CD4-positive, CD25-positive, alpha-beta regulatory T cell (primary cell): ENCODE data around the gene CIT. TPM values are rescaled to one million over a fixed set of nuclear protein-coding genes. Genes with fewer than 3 reads are reported as not detected.

Source experiments
- ATAC-seq, 2 donors: fragments of 150-1000 bp; cut with Tn5 transposase; one replicate each; pipeline ENCODE4 v1.10.0; 2021; ENCODE audit warnings: low read depth in 2 of 2, moderate number of reproducible peaks in 2 of 2, moderate library complexity in 1 of 2
- DNase-seq, 3 donors: peaks; one replicate each; pipeline versions ENCODE4 v3.0.0 to v3.0.0-alpha.2; 2012 to 2022; ENCODE audit warnings: mixed read lengths in 1 of 3
- H3K27ac ChIP-seq: one replicate; pipeline ENCODE4 v1.7.0; 2013; ENCODE audit warnings: mild to moderate bottlenecking, low read length; ENCODE audit not compliant: insufficient read depth, poor library complexity, severe bottlenecking
- H3K27me3 ChIP-seq: one replicate; pipeline ENCODE4 v1.7.0; 2013; ENCODE audit warnings: low read length; ENCODE audit not compliant: control insufficient read depth, insufficient read depth
- H3K36me3 ChIP-seq: one replicate; pipeline ENCODE4 v1.7.0; 2013; ENCODE audit warnings: mild to moderate bottlenecking, low read length, moderate library complexity; ENCODE audit not compliant: control insufficient read depth, insufficient read depth
- H3K4me1 ChIP-seq: 2 replicates; pipeline ENCODE4 v1.7.0; 2013; ENCODE audit warnings: mild to moderate bottlenecking, low read length; ENCODE audit not compliant: insufficient read depth, control insufficient read depth, poor library complexity, severe bottlenecking
- H3K4me3 ChIP-seq: one replicate; pipeline ENCODE4 v1.7.0; 2013; ENCODE audit warnings: low read depth, mild to moderate bottlenecking, low read length, moderate library complexity
- H3K9me3 ChIP-seq, 2 experiments: 1 replicate in 1 of 2; 2 replicates in 1 of 2; pipeline ENCODE4 v1.7.0; 2013; ENCODE audit warnings: low read length in 2 of 2, mild to moderate bottlenecking in 1 of 2, moderate library complexity in 1 of 2; ENCODE audit not compliant: control insufficient read depth in 2 of 2
- H3K27ac Mint-ChIP-seq, 3 donors: one replicate each; pipeline ENCODE4 v1.8.0; 2020 to 2022; ENCODE audit warnings: mild to moderate bottlenecking in 3 of 3, mixed read lengths in 3 of 3, moderate library complexity in 2 of 3
- H3K27me3 Mint-ChIP-seq: one replicate; pipeline ENCODE4 v1.8.0; 2022; ENCODE audit warnings: mild to moderate bottlenecking, mixed read lengths
- H3K36me3 Mint-ChIP-seq: one replicate; pipeline ENCODE4 v1.8.0; 2020; ENCODE audit warnings: mixed read lengths
- H3K4me1 Mint-ChIP-seq, 4 donors: one replicate each; pipeline ENCODE4 v1.8.0; 2020 to 2022; ENCODE audit warnings: mixed read lengths in 4 of 4, mild to moderate bottlenecking in 1 of 4
- H3K4me3 Mint-ChIP-seq, 4 donors: one replicate each; pipeline ENCODE4 v1.8.0; 2020 to 2022; ENCODE audit warnings: mild to moderate bottlenecking in 4 of 4, mixed read lengths in 4 of 4, moderate library complexity in 3 of 4
- H3K9me3 Mint-ChIP-seq, 7 donors: one replicate each; pipeline ENCODE4 v1.8.0; 2020 to 2022; ENCODE audit warnings: mixed read lengths in 7 of 7, mild to moderate bottlenecking in 3 of 7, moderate library complexity in 2 of 7
- polyA plus RNA-seq, 4 donors: library from polyadenylated mRNA; unstranded; fragments of 300-500 nt; fragmentation: Illumina TruSeq; gene quantifications; one replicate each; pipeline ENCODE4 v1.2.3, GENCODE V29; 2021
- total RNA-seq: library from RNA; stranded (reverse); gene quantifications from one replicate; pipeline ENCODE4 v1.2.3, GENCODE V29; 2022

Gene CIT
- total RNA-seq (6.3 TPM), polyA plus RNA-seq (1 to 10 TPM in 2 of 4 donors, under 1 TPM in 2; 0.32 to 1.2 (median 0.67) TPM)

GRCh38 chr12:119876761-119877638 lies at the start of gene CIT:
CIT (minus strand) TSS chr12:119877320; CDS start chr12:119876168, 1,152 bp downstream.
- no peaks in the 10 kb centered on the region for H3K9me3 Mint-ChIP-seq
- ATAC-seq (peak; percentile 98 to 99), DNase-seq (peak; percentile 83 to 94 (median 86))
- H3K27me3 ChIP-seq, result peaks cover 3% of the 10 kb centered on the region
- H3K4me3 Mint-ChIP-seq, result peak within 1 kb of the TSS; percentile 84 to 90 (median 87)
- H3K27me3 Mint-ChIP-seq, result peaks cover 4% of the 10 kb centered on the region
- H3K9me3 ChIP-seq, result no peaks in the 10 kb centered on the region
- no peaks in the 10 kb centered on the region for H3K36me3 ChIP-seq
- H3K4me1 Mint-ChIP-seq, result peaks cover 13 to 17% (median 14%) of the 10 kb centered on the region in 4 donors
- H3K36me3 Mint-ChIP-seq, result no peaks in the 10 kb centered on the region
- peak within 1 kb of the TSS in 2 of 3 donors; percentile 53 to 79 for H3K27ac Mint-ChIP-seq
- H3K4me1 ChIP-seq, result peaks cover 13% of the 10 kb centered on the region
- H3K4me3 ChIP-seq, result peak within 1 kb of the TSS; percentile 84
- H3K27ac ChIP-seq, result peak within 1 kb of the TSS; percentile 16

GRCh38 chr12:119925269-119925668 lies 48.1 kb upstream of the CIT start:
- Mint-ChIP-seq H3K4me1 (no peaks in the 10 kb centered on the region), H3K27me3 (peaks cover 27% of the 10 kb centered on the region), H3K27ac (no peak overlapping the region), H3K36me3 (no peaks in the 10 kb centered on the region), H3K9me3 (peaks cover 0 to 1% (median 0%) of the 10 kb centered on the region in 7 donors), H3K4me3 (no peak overlapping the region)
- ATAC-seq (no peak), DNase-seq (no peak)
- Histone ChIP-seq H3K27ac (no peak overlapping the region), H3K4me3 (no peak overlapping the region), H3K36me3 (no peaks in the 10 kb centered on the region), H3K4me1 (no peaks in the 10 kb centered on the region), H3K9me3 (no peaks in the 10 kb centered on the region), H3K27me3 (peaks cover 1% of the 10 kb centered on the region)

GRCh38 chr12:119920064-119920463 lies 42.9 kb upstream of the CIT start:
- ATAC-seq, result no peak
- Histone ChIP-seq H3K9me3 (no peaks in the 10 kb centered on the region), H3K4me3 (no peak overlapping the region), H3K36me3 (no peaks in the 10 kb centered on the region), H3K4me1 (no peaks in the 10 kb centered on the region), H3K27me3 (peaks cover 2% of the 10 kb centered on the region), H3K27ac (no peak overlapping the region)
- no peak for DNase-seq
- Mint-ChIP-seq H3K9me3 (peaks cover 0 to 1% (median 0%) of the 10 kb centered on the region in 7 donors), H3K36me3 (no peaks in the 10 kb centered on the region), H3K4me1 (no peaks in the 10 kb centered on the region), H3K4me3 (no peak overlapping the region), H3K27ac (peak overlapping the region in 1 of 3 donors; percentile 67), H3K27me3 (peaks cover 18% of the 10 kb centered on the region)

- no peak for ATAC-seq
- Histone ChIP-seq H3K27ac (no peak overlapping the region), H3K9me3 (no peaks in the 10 kb centered on the region), H3K4me1 (no peaks in the 10 kb centered on the region), H3K4me3 (no peak overlapping the region), H3K27me3 (peaks cover 2% of the 10 kb centered on the region), H3K36me3 (no peaks in the 10 kb centered on the region)
- Mint-ChIP-seq H3K27ac (no peak overlapping the region), H3K36me3 (no peaks in the 10 kb centered on the region), H3K4me1 (no peaks in the 10 kb centered on the region), H3K9me3 (no peaks in the 10 kb centered on the region), H3K27me3 (peaks cover 19% of the 10 kb centered on the region), H3K4me3 (no peak overlapping the region)
- DNase-seq, result no peak
These were observed 38.9 kb upstream of the CIT start for GRCh38 chr12:119915894-119916510.

GRCh38 chr12:119914666-119915065 lies 37.5 kb upstream of the CIT start:
- Mint-ChIP-seq H3K4me3 (no peak overlapping the region), H3K36me3 (no peaks in the 10 kb centered on the region), H3K27me3 (peaks cover 17% of the 10 kb centered on the region), H3K4me1 (no peaks in the 10 kb centered on the region), H3K9me3 (no peaks in the 10 kb centered on the region), H3K27ac (no peak overlapping the region)
- Histone ChIP-seq H3K36me3 (no peaks in the 10 kb centered on the region), H3K4me1 (no peaks in the 10 kb centered on the region), H3K27ac (no peak overlapping the region), H3K9me3 (no peaks in the 10 kb centered on the region), H3K4me3 (no peak overlapping the region), H3K27me3 (peaks cover 2% of the 10 kb centered on the region)
- no peak for DNase-seq
- ATAC-seq, result no peak

GRCh38 chr12:119913536-119914330 lies 36.6 kb upstream of the CIT start:
- H3K36me3 Mint-ChIP-seq, result no peaks in the 10 kb centered on the region
- Histone ChIP-seq H3K27me3 (peaks cover 2% of the 10 kb centered on the region), H3K27ac (no peak overlapping the region), H3K4me1 (no peaks in the 10 kb centered on the region), H3K36me3 (no peaks in the 10 kb centered on the region), H3K9me3 (no peaks in the 10 kb centered on the region), H3K4me3 (no peak overlapping the region)
- DNase-seq (no peak), ATAC-seq (no peak)
- H3K4me1 Mint-ChIP-seq, result no peaks in the 10 kb centered on the region
- no peaks in the 10 kb centered on the region for H3K9me3 Mint-ChIP-seq
- H3K27ac Mint-ChIP-seq, result no peak overlapping the region
- H3K27me3 Mint-ChIP-seq, result peaks cover 19% of the 10 kb centered on the region
- no peak overlapping the region for H3K4me3 Mint-ChIP-seq

- Histone ChIP-seq H3K4me3 (no peak overlapping the region), H3K27ac (no peak overlapping the region), H3K36me3 (no peaks in the 10 kb centered on the region), H3K9me3 (no peaks in the 10 kb centered on the region), H3K27me3 (peaks cover 2% of the 10 kb centered on the region), H3K4me1 (no peaks in the 10 kb centered on the region)
- ATAC-seq, result no peak
- H3K27me3 Mint-ChIP-seq, result peaks cover 19% of the 10 kb centered on the region
- DNase-seq, result no peak
- H3K9me3 Mint-ChIP-seq, result no peaks in the 10 kb centered on the region
- no peak overlapping the region for H3K4me3 Mint-ChIP-seq
- no peak overlapping the region for H3K27ac Mint-ChIP-seq
- H3K36me3 Mint-ChIP-seq, result no peaks in the 10 kb centered on the region
- H3K4me1 Mint-ChIP-seq, result no peaks in the 10 kb centered on the region
These were observed 34.1 kb upstream of the CIT start for GRCh38 chr12:119911182-119911581.
